ENCODE data around the gene ARL9. TPM values are rescaled to one million over a fixed set of nuclear protein-coding genes. Genes with fewer than 3 reads are reported as not detected.

ARL9 gene
- total and polyA plus RNA-seq, 9 of the 15 experiments (the other 6 are each of a cell fraction or from before 2014, with no cell fraction given), result 0.10 to 0.15 (median 0.11) TPM; not detected in 6

- intact Hi-C loops (cut with micrococcal nuclease), result no loop called here
- no TSS peak for BruUV-seq (replicated peaks)
Measured at GRCh38 chr4:56537147-56537546, 31.6 kb downstream of the ARL9 start.

GRCh38 chr4:56540826-56541225 is 35.2 kb downstream of the ARL9 start:
- 81% methylated on average over 4 of the region's 4 CpGs for WGBS (ENCODE audit: insufficient coverage, low coverage, missing lambda C conversion rate)
- TF ChIP-seq ZNF766 (CRISPR knock-in tag; conservative IDR thresholded peaks at IDR 0.05), result no peak
- peak; percentile 3; the same call in 1 of the 2 replicates for TF ChIP-seq ZNF512 (tag; IDR thresholded peaks at IDR 0.05)
- peak; percentile 23 for TF ChIP-seq NFYB (IDR thresholded peaks at IDR 0.05; ENCODE audit: extremely low read depth, insufficient read length)
- FAIRE-seq (no peak), ATAC-seq (no peak), DNase-seq (ENCODE audit: extremely low read depth in 1 of 4, low spot score in 3 of 4) (no peak)
- Histone ChIP-seq H3K9ac (ENCODE audit: insufficient read depth in 1 of 2, low read depth in 2 of 2, low read length in 2 of 2) (no peak overlapping the region), H3K79me2 (ENCODE audit: control insufficient read depth, insufficient read depth, low read length) (no peaks in the 10 kb centered on the region), H3K36me3 (ENCODE audit: control insufficient read depth, insufficient read depth, low read length) (no peaks in the 10 kb centered on the region; the same call in 2 of the 3 replicates), H4K20me1 (replicated peaks; ENCODE audit: control insufficient read depth, insufficient read depth, low read length) (no peaks in the 10 kb centered on the region), H3K9me3 (replicated peaks; ENCODE audit: control insufficient read depth, insufficient read depth, low read depth, low read length) (no peaks in the 10 kb centered on the region), H2AFZ (ENCODE audit: low read depth, low read length) (0 out of 2 replicates have a peak overlapping the region, but pooled peaks have one; percentile 23), H3K27me3 (ENCODE audit: control insufficient read depth in 2 of 2, insufficient read depth in 2 of 2, low read length in 2 of 2) (no peaks in the 10 kb centered on the region), H3K4me3 (no peak overlapping the region), H3K27ac (ENCODE audit: extremely low read depth, low read depth, low read length) (no peak overlapping the region), H3K4me1 (replicated peaks in 1 of 2; ENCODE audit: control insufficient read depth in 2 of 2, insufficient read depth in 2 of 2, low read length in 2 of 2) (peaks cover 0 to 6% of the 10 kb centered on the region in 2 experiments; a peak in 3 of 5 replicates), H3K9me1 (ENCODE audit: control insufficient read depth, insufficient read depth, low read length) (no peaks in the 10 kb centered on the region), H3K4me2 (ENCODE audit: insufficient read depth, low read length) (no peak overlapping the region)
- intact Hi-C loops (cut with micrococcal nuclease), result loop anchor here (5.0 to 10.0 kb wide), 3 partner anchors 104 to 226 kb away; partner anchors contain the start of genes AASDH, PAICS and PPAT
- ChIA-PET POLR2A (no interaction called here), CTCF (ENCODE audit: low intra/inter-chr PET ratio) (no interaction called here)
- in situ Hi-C loops (cut with MboI), result no loop called here
- no TSS peak for BruUV-seq (replicated peaks)

More at GRCh38 chr4:56537147-56537546, 31.6 kb downstream of the ARL9 start:
- ChIA-PET CTCF (ENCODE audit: low intra/inter-chr PET ratio) (no interaction called here), POLR2A (no interaction called here)
- no peaks in the 10 kb centered on the region for H3K27me3 ChIP-seq (ENCODE audit: control insufficient read depth in 2 of 2, insufficient read depth in 2 of 2, low read length in 2 of 2)
- peaks cover under 1% of the 10 kb centered on the region; the same call in 1 of the 3 replicates for H3K79me2 ChIP-seq (ENCODE audit: control insufficient read depth, insufficient read depth, low read length)
- no peaks in the 10 kb centered on the region; the same call in 2 of the 3 replicates for H3K36me3 ChIP-seq (ENCODE audit: control insufficient read depth, insufficient read depth, low read length)
- no peak overlapping the region for H2AFZ ChIP-seq (ENCODE audit: low read depth, low read length)
- no peak overlapping the region for H3K4me2 ChIP-seq (ENCODE audit: insufficient read depth, low read length)
- WGBS (ENCODE audit: insufficient coverage, low coverage, missing lambda C conversion rate), result 85% methylated on average over 1 of the region's 1 CpG
- no peaks in the 10 kb centered on the region for H3K9me1 ChIP-seq (ENCODE audit: control insufficient read depth, insufficient read depth, low read length)
- DNase-seq (ENCODE audit: extremely low read depth in 1 of 4, low spot score in 3 of 4), result no peak
- ATAC-seq, result no peak
- no peak for FAIRE-seq
- TF ChIP-seq ZBTB26 (CRISPR knock-in tag; IDR thresholded peaks at IDR 0.05), result no peak
- peaks cover 0 to 5% of the 10 kb centered on the region in 2 experiments; a peak in 3 of 5 replicates for H3K4me1 ChIP-seq (replicated peaks in 1 of 2; ENCODE audit: control insufficient read depth in 2 of 2, insufficient read depth in 2 of 2, low read length in 2 of 2)
- no peak overlapping the region for H3K27ac ChIP-seq (ENCODE audit: extremely low read depth, low read depth, low read length)
- H3K4me3 ChIP-seq, result no peak overlapping the region
- no peak overlapping the region for H3K9ac ChIP-seq (ENCODE audit: insufficient read depth in 1 of 2, low read depth in 2 of 2, low read length in 2 of 2)
- H4K20me1 ChIP-seq (replicated peaks; ENCODE audit: control insufficient read depth, insufficient read depth, low read length), result no peaks in the 10 kb centered on the region
- in situ Hi-C loops (cut with MboI), result no loop called here
- no peaks in the 10 kb centered on the region; the same call in 1 of the 2 replicates for H3K9me3 ChIP-seq (replicated peaks; ENCODE audit: control insufficient read depth, insufficient read depth, low read depth, low read length)

Measured in K562 (cell line).